HepG2 (cell line): ENCODE data around the gene ALG9. TPM values are rescaled to one million over a fixed set of nuclear protein-coding genes. Genes with fewer than 3 reads are reported as not detected.

Source experiments
- ATAC-seq: fragments of 200-7000 bp; cut with Tn5 transposase; 3 replicates; pipeline ENCODE4 v1.9.1; 2020; ENCODE audit warnings: mild to moderate bottlenecking, moderate library complexity
- BruUV-seq: library from RNA; stranded (reverse); fragments of 400-500 nt; replicated peaks from 2 replicates; lab custom pipeline; 2021; lab: Mats Ljungman, UMichigan
- CTCF ChIA-PET: fragments of 300-600 bp; formaldehyde crosslinking; extraction: SDS; loops from one replicate; lab custom pipeline; 2021; ENCODE audit warnings: low total read pairs, inconsistent platforms, low intra/inter-chr PET ratio; lab: Yijun Ruan, JAX
- POLR2A ChIA-PET: fragments of 350-600 bp; sonication (Branson Sonifier 250); formaldehyde crosslinking; loops from one replicate; lab custom pipeline; 2020; ENCODE audit warnings: antibody characterized with exemption, inconsistent platforms; lab: Yijun Ruan, JAX
- DNase-seq: peaks from one replicate; pipeline ENCODE4 v3.0.0-alpha.2; 2015; ENCODE audit warnings: low spot score
- FAIRE-seq: peaks from 3 replicates; lab custom pipeline; 2011; peaks lifted over from hg19 to GRCh38; lab: Jason Lieb, UNC
- H2AFZ ChIP-seq: one replicate; pipeline ENCODE4 v1.6.1; 2011; ENCODE audit warnings: low read length, inconsistent platforms
- H3K27ac ChIP-seq: fragments of 300-600 bp; 3 replicates; pipeline ENCODE4 v1.8.0; 2011; ENCODE audit warnings: mixed run types, mild to moderate bottlenecking, mixed read lengths, low read length, inconsistent platforms; ENCODE audit not compliant: insufficient read depth; ENCODE audit errors: extremely low read length
- H3K27me3 ChIP-seq, 2 experiments: fragments of 200-600 bp in 1 of 2; 2 replicates in 1 of 2; 3 replicates in 1 of 2; pipeline versions ENCODE4 v1.6.0 to v1.8.0; 2011; ENCODE audit warnings: low read length in 2 of 2, mild to moderate bottlenecking in 2 of 2, moderate library complexity in 2 of 2, inconsistent platforms in 1 of 2; ENCODE audit not compliant: insufficient read depth in 2 of 2, control insufficient read depth in 1 of 2
- H3K36me3 ChIP-seq, 2 experiments: fragments of 200-600 bp in 1 of 2; replicated peaks in 1 of 2; 2 replicates in 1 of 2; 3 replicates in 1 of 2; pipeline versions ENCODE4 v1.5.1 to v1.8.0; 2011; ENCODE audit warnings: low read length in 2 of 2, inconsistent platforms in 1 of 2; ENCODE audit not compliant: insufficient read depth in 2 of 2, control insufficient read depth in 1 of 2
- H3K4me1 ChIP-seq: 2 replicates; pipeline ENCODE4 v1.5.1; 2012; ENCODE audit warnings: low read length, inconsistent platforms; ENCODE audit not compliant: insufficient read depth
- H3K4me2 ChIP-seq: 2 replicates; pipeline ENCODE4 v1.6.0; 2011; ENCODE audit warnings: low read depth, low read length, inconsistent platforms
- H3K4me3 ChIP-seq, 3 experiments: fragments of 200-600 bp in 1 of 3; sonication (generic), shearing (Covaris generic) in 1 of 3; replicated peaks in 1 of 3; 2 replicates each; pipeline ENCODE4 v1.5.1; 2011 to 2016; ENCODE audit warnings: low read length in 3 of 3, inconsistent platforms in 2 of 3, low read depth in 2 of 3, mild to moderate bottlenecking in 2 of 3, control low read depth in 1 of 3, mixed read lengths in 1 of 3; ENCODE audit not compliant: insufficient read depth in 1 of 3
- H3K79me2 ChIP-seq: one replicate; pipeline ENCODE4 v1.6.1; 2011; ENCODE audit warnings: low read length, inconsistent platforms; ENCODE audit not compliant: insufficient read depth
- H3K9ac ChIP-seq: 2 replicates; pipeline ENCODE4 v1.6.0; 2011; ENCODE audit warnings: mild to moderate bottlenecking, low read depth, low read length, inconsistent platforms; ENCODE audit not compliant: insufficient read depth
- H3K9me3 ChIP-seq: 2 replicates; pipeline ENCODE4 v1.5.1; 2012; ENCODE audit warnings: mild to moderate bottlenecking, low read length
- H4K20me1 ChIP-seq: 2 replicates; pipeline ENCODE4 v1.6.0; 2011; ENCODE audit warnings: inconsistent platforms, mild to moderate bottlenecking, low read length, moderate library complexity; ENCODE audit not compliant: insufficient read depth
- CEBPB ChIP-seq: IDR thresholded peaks from 2 replicates; pipeline ENCODE4 v1.6.1; 2011; ENCODE audit warnings: low read depth, low read length, improper control_type of control experiment, borderline replicate concordance
- KLF13 ChIP-seq: sonication (generic); formaldehyde crosslinking; IDR thresholded peaks from 2 replicates; pipeline ENCODE4 v1.4.0; 2020; ENCODE audit warnings: mild to moderate bottlenecking, missing genetic modification reagents
- LCORL ChIP-seq, 2 experiments: fragments of 450-650 bp in 1 of 2; sonication (generic) in 1 of 2; formaldehyde crosslinking in 1 of 2; IDR thresholded peaks; 2 replicates each; pipeline versions ENCODE4 v1.5.0 to v1.6.1; 2017 to 2020; ENCODE audit warnings: antibody characterized with exemption in 1 of 2, missing genetic modification reagents in 1 of 2
- NR2F2 ChIP-seq: IDR thresholded peaks from 2 replicates; pipeline ENCODE4 v1.6.1; 2012; ENCODE audit warnings: low read depth, inconsistent platforms, borderline replicate concordance
- SYNCRIP ChIP-seq: fragments of 200-400 bp; formaldehyde crosslinking; IDR thresholded peaks from 2 replicates; pipeline ENCODE4 v1.6.1; 2018; ENCODE audit warnings: mild to moderate bottlenecking, low read depth, low read length; ENCODE audit not compliant: insufficient read depth
- WGBS: methylation state at CpG from one replicate; pipeline ENCODE4 v1.1.6; 2017; ENCODE audit warnings: low lambda C conversion rate; 5-methylcytosine and 5-hydroxymethylcytosine counted together
- in situ Hi-C: cut with HindIII; loops from 2 replicates; pipeline ENCODE4 v1.10.0; 2017; ENCODE audit warnings: low pct_unique_long_range_greater_than_20kb; ENCODE audit not compliant: extremely low pct_ligation_motif_present
- intact Hi-C: fragments of 100-400 bp; cut with micrococcal nuclease; formaldehyde crosslinking; loops from one replicate; pipeline ENCODE4 v1.10.0; 2022; ENCODE audit not compliant: unreplicated experiment
- polyA plus RNA-seq, 8 experiments: library from polyadenylated mRNA; depleted of rRNA in 3 of 8; stranded (reverse) in 7 of 8; unstranded in 1 of 8; fragments of >200 nt; fragmentation: Illumina TruSeq in 4 of 8; extraction: Trizol in 4 of 8; gene quantifications; 2 replicates each; pipeline versions ENCODE4 v1.2.1 to v1.2.3, GENCODE V29; 2011 to 2016; ENCODE audit warnings: low read depth in 4 of 8, missing spikeins in 1 of 8, mixed read lengths in 1 of 8; ENCODE audit not compliant: insufficient read depth in 1 of 8
- total RNA-seq, 5 experiments: library from RNA; depleted of rRNA; stranded (reverse); fragments of >200 nt; fragmentation: Illumina TruSeq; extraction: Trizol; gene quantifications; 2 replicates each; pipeline ENCODE4 v1.2.3, GENCODE V29; 2016; ENCODE audit warnings: low read depth in 1 of 5

ALG9 gene
- total and polyA plus RNA-seq, 2 of the 13 experiments (the other 11 are each of a cell fraction or from before 2014, with no cell fraction given) = 39.4 to 40.6 TPM

DNA sequence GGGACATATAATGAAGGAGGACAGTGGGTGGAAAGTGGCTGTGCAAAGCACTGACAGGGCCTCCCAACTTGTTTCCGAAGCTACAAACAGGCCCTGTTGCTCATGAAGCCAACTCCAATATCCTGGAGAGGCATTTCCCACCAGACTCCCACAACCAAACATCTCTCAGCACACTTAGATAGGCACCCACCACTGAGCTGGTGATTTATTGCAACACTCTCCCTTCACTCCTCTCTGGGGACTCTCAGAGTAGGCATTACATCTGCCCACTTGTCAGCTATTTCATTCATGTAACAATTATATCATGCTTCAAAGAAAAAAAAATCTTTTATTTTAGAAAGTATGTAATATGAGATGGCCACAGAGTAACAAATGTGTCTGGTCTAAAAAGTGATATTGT, 73.1 kb downstream of the ALG9 start:
- Histone ChIP-seq H4K20me1 (no peaks in the 10 kb centered on the region), H3K9ac (no peak overlapping the region), H3K27me3 (no peaks in the 10 kb centered on the region; a peak in 1 of 5 replicates), H3K4me3 (no peak overlapping the region), H3K9me3 (no peaks in the 10 kb centered on the region), H3K36me3 (peaks cover 2 to 8% of the 10 kb centered on the region in 2 experiments; a peak in 3 of 5 replicates), H2AFZ (no peak overlapping the region), H3K4me1 (peaks cover 56% of the 10 kb centered on the region), H3K4me2 (no peak overlapping the region), H3K79me2 (no peaks in the 10 kb centered on the region), H3K27ac (no peak overlapping the region)
- no peak for FAIRE-seq
- intact Hi-C loops (no loop called here), in situ Hi-C loops (no loop called here)
- no peak for DNase-seq
- CTCF ChIA-PET = no interaction called here
- 0 out of 2 replicates have a peak, but pooled peaks have one; percentile 9 for TF ChIP-seq CEBPB
- no peak for TF ChIP-seq NR2F2
- TF ChIP-seq SYNCRIP = no peak
- WGBS = 67% methylated on average over 1 of the region's 1 CpG
- POLR2A ChIA-PET = interaction anchor here (1.7 kb wide), 1 partner anchor 20 kb away, joined by 7 read pairs; no protein-coding TSS in a partner anchor
- no peak for ATAC-seq
- no TSS peak for BruUV-seq

DNA sequence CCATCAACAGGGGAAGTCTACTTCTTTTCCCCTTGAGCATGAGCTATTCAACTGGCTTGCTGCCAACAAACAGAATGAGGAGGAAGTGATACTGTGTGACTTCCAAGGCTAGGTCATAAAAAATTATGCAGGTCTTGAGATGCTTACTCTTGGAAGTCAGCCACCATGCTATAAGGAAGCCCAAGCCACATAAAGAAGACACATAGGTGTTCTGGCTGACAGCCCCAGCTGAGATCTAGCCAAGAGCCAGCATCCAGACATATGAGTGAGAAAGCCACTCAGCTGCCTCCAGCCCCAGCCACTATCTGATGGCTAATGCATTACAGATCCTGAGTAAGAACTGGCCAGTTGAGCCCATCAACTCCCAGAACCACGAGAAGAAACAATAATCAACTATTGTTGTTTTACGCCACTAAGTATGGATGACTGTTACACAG, 74.2 kb downstream of the ALG9 start:
- Histone ChIP-seq H3K4me2 (no peak overlapping the region), H3K79me2 (no peaks in the 10 kb centered on the region), H3K9me3 (no peaks in the 10 kb centered on the region), H2AFZ (no peak overlapping the region), H3K27me3 (no peaks in the 10 kb centered on the region; a peak in 1 of 5 replicates), H3K4me3 (no peak overlapping the region), H3K27ac (peak overlapping the region; percentile 2), H3K36me3 (peaks cover 2 to 8% of the 10 kb centered on the region in 2 experiments; a peak in 3 of 5 replicates), H3K9ac (no peak overlapping the region), H3K4me1 (peaks cover 66% of the 10 kb centered on the region), H4K20me1 (no peaks in the 10 kb centered on the region)
- no TSS peak for BruUV-seq
- 100% methylated on average over 2 of the region's 2 CpGs for WGBS
- FAIRE-seq (no peak), DNase-seq (no peak), ATAC-seq (no peak)
- POLR2A ChIA-PET = interaction anchor here (1.7 to 1.9 kb wide), 2 partner anchors 11 to 19 kb away, joined by 5 to 7 read pairs; no protein-coding TSS in a partner anchor
- CTCF ChIA-PET = no interaction called here
- intact Hi-C loops = no loop called here
- in situ Hi-C loops = no loop called here
- TF ChIP-seq KLF13 (CRISPR knock-in tag) (no peak), LCORL (IDR thresholded peaks at IDR 0.05) (0 out of 2 replicates have a peak, but pooled peaks have one; percentile 30), LCORL (CRISPR knock-in tag; IDR thresholded peaks at IDR 0.05) (no peak)
